AG04450 (cell line): Measurements from ENCODE around the gene ZNF469. TPM values are rescaled to one million over a fixed set of nuclear protein-coding genes. Genes with fewer than 3 reads are reported as not detected.

ENCODE experiments used
- CTCF ChIA-PET: fragments of 300-600, 350-600 bp; formaldehyde crosslinking; extraction: SDS; loops from one replicate; lab custom pipeline; 2022; ENCODE audit warnings: antibody characterized with exemption, inconsistent platforms; lab: Charles Lee
- POLR2A ChIA-PET: fragments of 350-600 bp; formaldehyde crosslinking; extraction: SDS; loops from one replicate; lab custom pipeline; 2021; ENCODE audit warnings: antibody characterized with exemption, inconsistent platforms; lab: Yijun Ruan, JAX
- DNase-seq: peaks from one replicate; pipeline ENCODE4 v3.0.0-alpha.2; 2011; ENCODE audit warnings: low read depth, low spot score
- H3K27ac ChIP-seq: one replicate; pipeline ENCODE4 v1.5.1; 2012; ENCODE audit warnings: low read depth, low read length, control low read depth
- H3K27me3 ChIP-seq: one replicate; pipeline ENCODE4 v1.6.0; 2012; ENCODE audit warnings: low read length; ENCODE audit not compliant: control insufficient read depth, insufficient read depth
- H3K4me3 ChIP-seq: 2 replicates; pipeline ENCODE4 v1.5.1; 2011; ENCODE audit warnings: mild to moderate bottlenecking, low read depth, low read length, control low read depth
- H3K9me3 ChIP-seq: 2 replicates; pipeline ENCODE4 v1.5.1; 2012; ENCODE audit warnings: low read length; ENCODE audit not compliant: control insufficient read depth, insufficient read depth
- polyA plus RNA-seq: library from polyadenylated mRNA; depleted of rRNA; stranded (reverse); fragments of >200 nt; gene quantifications from 2 replicates; pipeline ENCODE4 v1.2.3, GENCODE V29; 2011
- TF ChIP-seq, protein P1 (sequence below): IDR thresholded peaks from 2 replicates; pipeline ENCODE4 v1.5.1; 2011; ENCODE audit warnings: low read depth, low read length, control low read depth, inconsistent platforms

Gene ZNF469
- polyA plus RNA-seq, 1 experiment: 2.2 TPM

DNA sequence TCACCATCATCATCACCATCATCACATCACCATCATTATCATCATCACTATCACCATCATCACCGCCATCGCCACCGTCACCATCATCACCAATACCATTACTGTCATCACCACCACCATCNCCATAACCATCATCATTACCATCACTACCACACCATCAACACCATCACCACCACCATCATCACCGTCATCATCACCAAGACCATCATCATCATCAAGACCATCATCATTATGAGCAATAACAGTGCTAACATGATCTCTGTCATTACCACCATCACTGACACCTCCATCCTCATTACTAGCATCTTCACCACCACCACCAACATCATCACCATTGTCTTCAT is 16.1 kb upstream of the ZNF469 start:
- DNase-seq: no peak
- no peak overlapping the region for H3K4me3 ChIP-seq
- no peak overlapping the region for H3K27ac ChIP-seq
- H3K9me3 ChIP-seq: no peaks in the 10 kb centered on the region; the same call in 1 of the 2 replicates
- ChIA-PET CTCF (no interaction called here), POLR2A (no interaction called here)
- H3K27me3 ChIP-seq: peaks cover 2% of the 10 kb centered on the region
- TF ChIP-seq, protein P1, sequence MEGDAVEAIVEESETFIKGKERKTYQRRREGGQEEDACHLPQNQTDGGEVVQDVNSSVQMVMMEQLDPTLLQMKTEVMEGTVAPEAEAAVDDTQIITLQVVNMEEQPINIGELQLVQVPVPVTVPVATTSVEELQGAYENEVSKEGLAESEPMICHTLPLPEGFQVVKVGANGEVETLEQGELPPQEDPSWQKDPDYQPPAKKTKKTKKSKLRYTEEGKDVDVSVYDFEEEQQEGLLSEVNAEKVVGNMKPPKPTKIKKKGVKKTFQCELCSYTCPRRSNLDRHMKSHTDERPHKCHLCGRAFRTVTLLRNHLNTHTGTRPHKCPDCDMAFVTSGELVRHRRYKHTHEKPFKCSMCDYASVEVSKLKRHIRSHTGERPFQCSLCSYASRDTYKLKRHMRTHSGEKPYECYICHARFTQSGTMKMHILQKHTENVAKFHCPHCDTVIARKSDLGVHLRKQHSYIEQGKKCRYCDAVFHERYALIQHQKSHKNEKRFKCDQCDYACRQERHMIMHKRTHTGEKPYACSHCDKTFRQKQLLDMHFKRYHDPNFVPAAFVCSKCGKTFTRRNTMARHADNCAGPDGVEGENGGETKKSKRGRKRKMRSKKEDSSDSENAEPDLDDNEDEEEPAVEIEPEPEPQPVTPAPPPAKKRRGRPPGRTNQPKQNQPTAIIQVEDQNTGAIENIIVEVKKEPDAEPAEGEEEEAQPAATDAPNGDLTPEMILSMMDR: no peak

DNA sequence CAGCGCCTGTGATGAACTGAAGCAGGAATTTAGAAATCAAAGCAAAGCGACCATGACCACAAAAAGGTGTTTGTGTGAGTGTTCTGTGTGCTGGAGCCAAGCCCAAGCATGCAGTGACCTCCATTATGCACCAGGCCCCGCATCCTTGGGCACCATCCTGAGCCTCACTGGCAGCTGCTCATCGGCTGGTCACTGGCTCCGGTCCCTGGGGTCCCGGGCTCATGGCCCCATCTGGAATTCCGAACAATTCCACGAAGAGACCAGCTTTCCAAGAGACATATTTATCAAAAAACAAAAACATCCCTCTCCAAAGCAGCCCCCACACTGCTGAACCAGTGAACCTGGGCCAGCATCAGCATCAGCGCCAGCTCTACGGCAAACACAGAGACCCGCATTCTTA is 15.2 kb upstream of the ZNF469 start:
- peaks cover 2% of the 10 kb centered on the region for H3K27me3 ChIP-seq
- no peak overlapping the region for H3K27ac ChIP-seq
- no peak for DNase-seq
- TF ChIP-seq, protein P1: no peak
- no peak overlapping the region for H3K4me3 ChIP-seq
- H3K9me3 ChIP-seq: no peaks in the 10 kb centered on the region; the same call in 1 of the 2 replicates
- ChIA-PET POLR2A (no interaction called here), CTCF (no interaction called here)

DNA sequence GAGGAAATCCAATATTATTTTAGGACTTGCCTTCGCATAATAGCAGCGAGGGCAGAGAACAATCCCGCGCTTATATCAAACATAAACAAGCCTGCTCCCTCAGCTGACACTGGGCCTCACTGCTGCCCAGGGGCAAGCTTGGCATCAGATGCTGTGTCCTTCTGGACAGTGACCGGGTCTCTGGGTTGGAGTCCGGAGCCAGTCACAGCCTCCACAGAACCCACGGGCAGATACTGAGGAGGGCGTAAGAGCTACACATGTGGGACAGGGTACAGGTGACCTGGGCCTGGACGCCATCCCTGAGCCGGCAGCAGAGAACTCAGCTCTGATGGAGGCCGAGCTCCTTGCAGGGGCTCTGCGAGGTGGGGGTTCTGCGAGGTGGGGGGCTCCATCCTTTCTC is 14.7 kb upstream of the ZNF469 start:
- H3K9me3 ChIP-seq: no peaks in the 10 kb centered on the region; the same call in 1 of the 2 replicates
- no peak overlapping the region for H3K27ac ChIP-seq
- no peak overlapping the region for H3K4me3 ChIP-seq
- H3K27me3 ChIP-seq: peaks cover 2% of the 10 kb centered on the region
- DNase-seq: no peak
- TF ChIP-seq, protein P1: no peak
- CTCF ChIA-PET: no interaction called here
- POLR2A ChIA-PET: interaction anchor here (1.2 kb wide), 1 partner anchor 15 kb away, joined by 7 read pairs; the partner anchor contains the start of gene ZNF469

DNA sequence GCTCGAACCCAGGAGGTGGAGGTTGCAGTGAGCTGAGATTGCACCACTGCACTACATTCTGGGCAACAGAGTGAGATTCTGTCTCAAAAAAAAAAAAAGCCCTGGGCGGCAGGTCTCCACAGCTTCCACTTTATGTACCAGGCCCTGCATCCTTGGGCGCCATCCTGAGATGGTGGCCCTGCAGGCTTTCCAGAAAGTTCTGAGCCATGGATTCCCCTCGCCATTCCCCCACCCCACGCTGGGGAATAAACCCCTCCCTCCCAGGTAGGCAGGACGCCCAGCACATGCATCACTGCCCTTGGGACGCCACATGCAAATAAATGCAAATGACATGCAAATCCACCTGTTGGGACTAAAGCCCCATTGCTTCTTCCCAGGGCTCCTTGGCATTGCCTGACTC is 13.8 kb upstream of the ZNF469 start:
- ChIA-PET POLR2A (interaction anchor here (1.2 kb wide), 1 partner anchor 14 kb away, joined by 7 read pairs; the partner anchor contains the start of gene ZNF469), CTCF (no interaction called here)
- no peak for DNase-seq
- H3K27ac ChIP-seq: no peak overlapping the region
- peaks cover 2% of the 10 kb centered on the region for H3K27me3 ChIP-seq
- no peaks in the 10 kb centered on the region; the same call in 1 of the 2 replicates for H3K9me3 ChIP-seq
- no peak overlapping the region for H3K4me3 ChIP-seq
- TF ChIP-seq, protein P1: no peak

DNA sequence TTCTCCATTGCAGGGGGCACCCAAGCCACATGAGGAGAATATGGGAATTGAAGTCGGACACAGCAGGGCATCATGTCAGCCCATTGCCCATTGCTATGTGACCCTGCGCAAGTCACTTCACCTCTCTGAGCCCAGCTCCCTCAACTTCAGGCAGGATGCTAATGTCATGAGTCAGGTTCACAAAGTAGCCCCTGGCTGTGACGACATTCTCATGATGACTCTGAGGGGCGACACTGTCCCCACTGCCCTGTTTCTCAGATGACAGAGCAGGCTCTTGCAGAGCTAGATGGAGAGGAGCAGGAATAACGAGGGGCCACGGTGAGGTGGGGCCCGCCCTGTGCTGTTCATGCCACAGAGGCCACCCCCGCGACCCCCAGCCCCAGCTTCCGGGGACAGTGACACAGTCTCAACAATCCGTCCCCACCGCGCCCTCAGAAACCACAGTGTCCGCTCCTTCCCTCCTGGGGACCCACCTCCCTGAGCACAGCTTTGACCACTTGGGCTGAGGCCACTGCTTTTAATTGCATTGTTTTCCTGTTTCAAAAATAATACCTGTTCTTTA is 13.2 kb upstream of the ZNF469 start:
- Histone ChIP-seq H3K9me3 (no peaks in the 10 kb centered on the region; the same call in 1 of the 2 replicates), H3K4me3 (no peak overlapping the region), H3K27ac (no peak overlapping the region), H3K27me3 (peaks cover 2% of the 10 kb centered on the region)
- CTCF ChIA-PET: no interaction called here
- POLR2A ChIA-PET: interaction anchor here (1.2 kb wide), 1 partner anchor 13 kb away, joined by 7 read pairs; the partner anchor contains the start of gene ZNF469
- DNase-seq: no peak
- TF ChIP-seq, protein P1: no peak
